Endothelial cell of umbilical vein (primary cell): ENCODE measurements around the gene ADAMTS12.

Source experiments
- POLR2A ChIP-seq: IDR thresholded peaks from 2 replicates; pipeline ENCODE4 v1.6.1; 2012; ENCODE audit warnings: low read depth, mild to moderate bottlenecking, control low read depth, low read length
- POLR2AphosphoS5 ChIP-seq: IDR thresholded peaks from 2 replicates; pipeline ENCODE4 v1.6.1; 2012; ENCODE audit warnings: low read depth, mild to moderate bottlenecking, control low read depth, low read length, moderate library complexity; ENCODE audit not compliant: insufficient read depth
- TF ChIP-seq, protein P1 (sequence below), 2 donors: IDR thresholded peaks; 1 replicate in 1 of 2; 2 replicates in 1 of 2; pipeline ENCODE4 v1.5.1; 2011; ENCODE audit warnings: low read length in 2 of 2, mild to moderate bottlenecking in 2 of 2, moderate library complexity in 2 of 2, control low read depth in 1 of 2, inconsistent platforms in 1 of 2, low read depth in 1 of 2; ENCODE audit not compliant: insufficient read depth in 1 of 2; ENCODE audit errors: extremely low read depth in 1 of 2

DNA sequence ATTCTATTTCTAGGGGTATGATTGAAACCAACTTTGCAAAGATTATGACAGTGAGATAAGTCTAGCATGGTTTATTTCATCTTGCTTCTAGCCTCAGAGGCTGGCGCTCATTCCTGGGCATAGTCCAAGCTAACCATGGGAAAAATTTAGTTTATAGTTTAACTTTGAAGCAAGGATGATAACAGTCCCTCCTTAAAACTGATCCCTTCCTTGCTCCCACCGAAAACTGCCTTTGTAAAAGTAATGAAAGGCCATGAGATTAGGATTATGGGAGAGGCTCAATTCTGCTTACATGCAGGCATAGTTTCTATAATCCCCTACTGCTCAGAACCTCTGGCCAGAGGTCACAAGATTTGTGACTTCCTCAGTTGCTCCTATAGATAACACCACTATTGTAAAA is 375.4 kb downstream of the ADAMTS12 start:
- TF ChIP-seq POLR2AphosphoS5 (no peak), POLR2A (no peak)
- TF ChIP-seq, protein P1, sequence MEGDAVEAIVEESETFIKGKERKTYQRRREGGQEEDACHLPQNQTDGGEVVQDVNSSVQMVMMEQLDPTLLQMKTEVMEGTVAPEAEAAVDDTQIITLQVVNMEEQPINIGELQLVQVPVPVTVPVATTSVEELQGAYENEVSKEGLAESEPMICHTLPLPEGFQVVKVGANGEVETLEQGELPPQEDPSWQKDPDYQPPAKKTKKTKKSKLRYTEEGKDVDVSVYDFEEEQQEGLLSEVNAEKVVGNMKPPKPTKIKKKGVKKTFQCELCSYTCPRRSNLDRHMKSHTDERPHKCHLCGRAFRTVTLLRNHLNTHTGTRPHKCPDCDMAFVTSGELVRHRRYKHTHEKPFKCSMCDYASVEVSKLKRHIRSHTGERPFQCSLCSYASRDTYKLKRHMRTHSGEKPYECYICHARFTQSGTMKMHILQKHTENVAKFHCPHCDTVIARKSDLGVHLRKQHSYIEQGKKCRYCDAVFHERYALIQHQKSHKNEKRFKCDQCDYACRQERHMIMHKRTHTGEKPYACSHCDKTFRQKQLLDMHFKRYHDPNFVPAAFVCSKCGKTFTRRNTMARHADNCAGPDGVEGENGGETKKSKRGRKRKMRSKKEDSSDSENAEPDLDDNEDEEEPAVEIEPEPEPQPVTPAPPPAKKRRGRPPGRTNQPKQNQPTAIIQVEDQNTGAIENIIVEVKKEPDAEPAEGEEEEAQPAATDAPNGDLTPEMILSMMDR (IDR thresholded peaks at IDR 0.05; ENCODE audit: extremely low read depth in 1 of 2, insufficient read depth in 1 of 2, low read depth in 1 of 2, low read length in 2 of 2): no peak
